Hepatocyte (in vitro differentiated cells): ENCODE data around the gene CAMSAP1. TPM values are rescaled to one million over a fixed set of nuclear protein-coding genes. Genes with fewer than 3 reads are reported as not detected.

ENCODE experiments used
- DNase-seq: peaks from one replicate; pipeline ENCODE4 v3.0.0-alpha.2; 2016; ENCODE audit warnings: low spot score
- H2AFZ ChIP-seq: fragments of 200-600 bp; sonication (generic); 2 replicates; pipeline ENCODE4 v1.6.0; 2016; ENCODE audit warnings: antibody characterized with exemption, mild to moderate bottlenecking
- H3K27ac ChIP-seq: fragments of 200-600 bp; sonication (generic); 2 replicates; pipeline ENCODE4 v1.5.1; 2016; ENCODE audit warnings: mild to moderate bottlenecking
- H3K27me3 ChIP-seq: fragments of 200-600 bp; sonication (generic); 2 replicates; pipeline ENCODE4 v1.6.1; 2016
- H3K36me3 ChIP-seq: fragments of 200-600 bp; sonication (generic); replicated peaks from 2 replicates; pipeline ENCODE4 v1.5.1; 2016; ENCODE audit warnings: low read depth; ENCODE audit not compliant: insufficient read depth
- H3K4me1 ChIP-seq: fragments of 200-600 bp; sonication (generic); 2 replicates; pipeline ENCODE4 v1.5.1; 2016; ENCODE audit warnings: mild to moderate bottlenecking, moderate library complexity; ENCODE audit not compliant: insufficient read depth
- H3K4me2 ChIP-seq: fragments of 200-600 bp; sonication (generic); 2 replicates; pipeline ENCODE4 v1.6.0; 2016
- H3K4me3 ChIP-seq: fragments of 200-600 bp; sonication (generic); 2 replicates; pipeline ENCODE4 v1.5.1; 2016; ENCODE audit warnings: mild to moderate bottlenecking
- H3K79me2 ChIP-seq: fragments of 200-600 bp; sonication (generic); 2 replicates; pipeline ENCODE4 v1.6.0; 2017; ENCODE audit warnings: mild to moderate bottlenecking
- H3K9me2 ChIP-seq: fragments of 200-600 bp; sonication (generic); replicated peaks from 2 replicates; pipeline ENCODE4 v1.6.0; 2017; ENCODE audit warnings: mild to moderate bottlenecking; ENCODE audit not compliant: insufficient read depth
- H3K9me3 ChIP-seq: fragments of 200-600 bp; sonication (generic); 2 replicates; pipeline ENCODE4 v1.5.1; 2016; ENCODE audit warnings: low read depth, mild to moderate bottlenecking
- H4K20me1 ChIP-seq: fragments of 200-600 bp; sonication (generic); 2 replicates; pipeline ENCODE4 v1.6.0; 2016; ENCODE audit warnings: mild to moderate bottlenecking; ENCODE audit not compliant: insufficient read depth, poor library complexity, severe bottlenecking
- EZH2 ChIP-seq: fragments of 200-600 bp; sonication (generic); IDR thresholded peaks from 2 replicates; pipeline ENCODE4 v1.6.1; 2016; ENCODE audit warnings: antibody characterized with exemption, mild to moderate bottlenecking, borderline replicate concordance
- EZH2phosphoT487 ChIP-seq: fragments of 200-600 bp; sonication (generic); IDR thresholded peaks from one replicate; pipeline ENCODE4 v1.6.1; 2018; ENCODE audit warnings: antibody characterized with exemption, mild to moderate bottlenecking, low read depth, moderate library complexity; ENCODE audit not compliant: unreplicated experiment, severe bottlenecking
- WGBS: methylation state at CpG from one replicate; pipeline ENCODE4 v1.1.6; 2016; ENCODE audit warnings: low lambda C conversion rate; ENCODE audit errors: missing lambda C conversion rate; 5-methylcytosine and 5-hydroxymethylcytosine counted together
- polyA plus RNA-seq: library from polyadenylated mRNA; unstranded; fragments of >200 nt; fragmentation: Nextera tagmentation; extraction: Ambion mirVana; gene quantifications from 2 replicates; pipeline ENCODE4 v1.2.1, GENCODE V29; 2016
- total RNA-seq: library from RNA; depleted of rRNA; stranded (reverse); fragments of >200 nt; gene quantifications from 2 replicates; pipeline ENCODE4 v1.2.3, GENCODE V29; 2014
- TF ChIP-seq, protein P1 (sequence below): fragments of 200-600 bp; sonication (generic); IDR thresholded peaks from 2 replicates; pipeline ENCODE4 v1.5.1; 2016; ENCODE audit warnings: antibody characterized with exemption, mild to moderate bottlenecking; ENCODE audit not compliant: poor library complexity

Gene CAMSAP1
- total and polyA plus RNA-seq, 2 experiments from 2014 or later, result 5.0 to 15.6 TPM

DNA sequence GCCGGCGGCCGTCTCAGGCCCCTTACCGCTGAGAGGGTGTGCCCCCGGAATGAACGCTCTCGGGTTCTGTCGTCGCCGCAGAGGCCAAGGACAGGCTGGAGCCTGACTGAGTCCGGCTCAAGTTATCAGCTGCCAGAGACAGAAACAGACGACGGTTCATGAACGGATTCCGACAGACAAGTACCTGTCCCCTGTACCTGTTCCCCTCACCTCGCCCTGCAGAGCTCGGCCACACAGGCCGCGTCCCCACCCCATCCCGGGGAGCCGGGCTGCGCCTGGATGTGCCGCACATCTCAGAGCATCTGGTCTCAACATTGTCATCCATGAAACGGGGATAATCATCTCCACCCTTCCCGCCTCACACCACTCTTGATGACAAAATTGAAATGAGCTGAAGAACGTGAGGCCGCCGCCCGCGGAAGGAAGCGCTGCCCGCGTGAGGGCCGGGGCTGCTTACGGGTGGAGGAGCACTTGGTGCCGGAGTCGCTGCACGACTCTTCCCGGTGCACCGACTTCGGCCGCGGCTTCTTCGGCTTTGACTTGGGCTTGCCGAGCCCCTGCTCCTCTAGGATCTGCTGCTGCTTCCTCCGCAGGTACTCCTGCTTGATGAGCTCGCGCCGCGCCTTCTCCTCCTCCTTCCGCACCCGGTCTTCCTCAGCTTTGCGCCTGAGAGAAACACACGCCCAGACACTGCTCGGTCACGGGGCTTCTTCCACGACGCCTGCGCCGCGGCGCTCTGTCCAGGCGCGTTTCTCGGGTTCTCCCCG lies 89.2 kb downstream of the CAMSAP1 start:
- Histone ChIP-seq H3K36me3 (no peaks in the 10 kb centered on the region), H3K27me3 (no peaks in the 10 kb centered on the region), H3K4me1 (no peaks in the 10 kb centered on the region), H2AFZ (no peak overlapping the region), H3K4me3 (no peak overlapping the region), H3K27ac (no peak overlapping the region), H3K9me2 (no peaks in the 10 kb centered on the region), H4K20me1 (no peaks in the 10 kb centered on the region), H3K79me2 (no peaks in the 10 kb centered on the region), H3K4me2 (no peak overlapping the region), H3K9me3 (no peaks in the 10 kb centered on the region)
- 99% methylated on average over 60 of the region's 66 CpGs for WGBS
- DNase-seq, result no peak
- TF ChIP-seq, protein P1, sequence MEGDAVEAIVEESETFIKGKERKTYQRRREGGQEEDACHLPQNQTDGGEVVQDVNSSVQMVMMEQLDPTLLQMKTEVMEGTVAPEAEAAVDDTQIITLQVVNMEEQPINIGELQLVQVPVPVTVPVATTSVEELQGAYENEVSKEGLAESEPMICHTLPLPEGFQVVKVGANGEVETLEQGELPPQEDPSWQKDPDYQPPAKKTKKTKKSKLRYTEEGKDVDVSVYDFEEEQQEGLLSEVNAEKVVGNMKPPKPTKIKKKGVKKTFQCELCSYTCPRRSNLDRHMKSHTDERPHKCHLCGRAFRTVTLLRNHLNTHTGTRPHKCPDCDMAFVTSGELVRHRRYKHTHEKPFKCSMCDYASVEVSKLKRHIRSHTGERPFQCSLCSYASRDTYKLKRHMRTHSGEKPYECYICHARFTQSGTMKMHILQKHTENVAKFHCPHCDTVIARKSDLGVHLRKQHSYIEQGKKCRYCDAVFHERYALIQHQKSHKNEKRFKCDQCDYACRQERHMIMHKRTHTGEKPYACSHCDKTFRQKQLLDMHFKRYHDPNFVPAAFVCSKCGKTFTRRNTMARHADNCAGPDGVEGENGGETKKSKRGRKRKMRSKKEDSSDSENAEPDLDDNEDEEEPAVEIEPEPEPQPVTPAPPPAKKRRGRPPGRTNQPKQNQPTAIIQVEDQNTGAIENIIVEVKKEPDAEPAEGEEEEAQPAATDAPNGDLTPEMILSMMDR, result no peak
- TF ChIP-seq EZH2phosphoT487, result no peak
- TF ChIP-seq EZH2, result no peak

DNA sequence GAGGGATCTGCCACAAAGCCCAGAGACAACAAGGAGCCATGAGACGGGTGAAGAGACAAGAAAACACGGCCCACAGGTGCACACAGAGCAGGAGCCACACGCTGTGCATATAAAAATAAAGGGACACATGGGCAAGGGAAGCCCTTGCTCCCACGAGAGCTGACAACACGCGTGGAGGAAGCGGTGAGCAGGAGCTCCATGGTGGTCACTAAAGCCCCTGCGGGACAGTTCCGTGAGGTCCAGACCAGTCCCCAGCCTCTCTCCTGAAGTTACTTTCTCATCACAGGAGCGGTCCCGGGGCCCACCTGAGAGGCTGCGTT lies 90.7 kb downstream of the CAMSAP1 start:
- no peaks in the 10 kb centered on the region for H3K27me3 ChIP-seq
- no peak overlapping the region for H2AFZ ChIP-seq
- no peaks in the 10 kb centered on the region for H4K20me1 ChIP-seq
- no peaks in the 10 kb centered on the region for H3K9me3 ChIP-seq
- no peaks in the 10 kb centered on the region for H3K36me3 ChIP-seq
- TF ChIP-seq, protein P1, result no peak
- TF ChIP-seq EZH2, result no peak
- TF ChIP-seq EZH2phosphoT487, result no peak
- 97% methylated on average over 12 of the region's 12 CpGs for WGBS
- DNase-seq, result no peak
- H3K79me2 ChIP-seq, result no peaks in the 10 kb centered on the region
- no peak overlapping the region for H3K4me2 ChIP-seq
- no peak overlapping the region for H3K27ac ChIP-seq
- H3K9me2 ChIP-seq, result no peaks in the 10 kb centered on the region
- no peak overlapping the region for H3K4me3 ChIP-seq
- H3K4me1 ChIP-seq, result no peaks in the 10 kb centered on the region

DNA sequence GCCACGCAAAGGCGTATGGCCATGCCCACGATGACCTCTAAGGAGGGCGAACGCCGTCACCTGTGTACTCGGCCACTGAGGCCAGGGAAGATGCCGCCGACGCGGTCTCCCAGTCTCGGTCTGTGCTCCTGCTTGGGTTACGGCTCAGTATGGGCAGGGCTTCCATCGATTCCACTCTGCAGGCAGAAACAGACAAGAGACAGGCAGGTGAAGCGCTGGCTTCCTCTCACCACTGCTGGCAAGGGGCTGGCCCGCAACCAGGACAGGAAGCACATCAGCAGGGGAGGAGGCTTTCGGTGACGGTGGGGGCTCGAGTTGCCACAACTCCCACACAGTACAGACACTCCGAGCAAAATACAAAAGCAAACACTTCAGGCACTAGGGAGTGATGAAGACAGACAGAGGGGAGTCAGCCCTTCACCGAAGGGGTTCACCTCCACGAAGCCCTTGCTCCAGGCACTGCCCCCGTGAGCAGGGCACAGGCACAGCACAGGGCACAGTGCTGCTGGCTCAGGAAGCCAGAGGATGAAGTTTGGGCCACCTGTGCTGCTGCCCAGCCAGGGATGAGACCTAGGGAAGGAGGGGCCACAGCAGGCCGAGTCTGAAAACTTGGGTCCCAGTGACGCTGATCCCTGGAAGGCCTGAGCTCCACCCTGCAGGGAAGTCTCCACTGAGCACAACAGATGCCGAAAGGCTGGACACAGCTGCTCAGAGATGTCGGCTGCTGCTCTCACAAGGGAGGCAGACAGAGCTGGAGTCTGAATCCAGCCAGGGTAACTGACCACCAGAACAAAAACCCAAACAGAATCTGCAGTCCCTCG lies 91.3 kb downstream of the CAMSAP1 start:
- H2AFZ ChIP-seq, result no peak overlapping the region
- H3K4me3 ChIP-seq, result no peak overlapping the region
- no peak overlapping the region for H3K27ac ChIP-seq
- H3K27me3 ChIP-seq, result no peaks in the 10 kb centered on the region
- DNase-seq, result no peak
- no peaks in the 10 kb centered on the region for H3K4me1 ChIP-seq
- no peaks in the 10 kb centered on the region for H3K9me2 ChIP-seq
- TF ChIP-seq EZH2phosphoT487 (no peak), EZH2 (no peak)
- TF ChIP-seq, protein P1, result no peak
- H3K4me2 ChIP-seq, result no peak overlapping the region
- no peaks in the 10 kb centered on the region for H3K79me2 ChIP-seq
- no peaks in the 10 kb centered on the region for H4K20me1 ChIP-seq
- 97% methylated on average over 27 of the region's 28 CpGs for WGBS
- H3K36me3 ChIP-seq, result no peaks in the 10 kb centered on the region
- H3K9me3 ChIP-seq, result no peaks in the 10 kb centered on the region
